Psoas muscle (tissue), 8 donors: ENCODE data around the gene C5. TPM values are rescaled to one million over a fixed set of nuclear protein-coding genes. Genes with fewer than 3 reads are reported as not detected.
"Not testable (repeated sequence)": the region's sequence is repeated elsewhere in the genome, so short reads cannot be mapped to it uniquely, and the experiment has no call there.

Experiments used
- ATAC-seq, 4 donors: fragments of 200-7000 bp; cut with Tn5 transposase; one replicate each; pipeline ENCODE4 v1.9.1; 2020; ENCODE audit warnings: moderate library complexity in 3 of 4, mild to moderate bottlenecking in 2 of 4
- DNase-seq, 2 donors: peaks; one replicate each; pipeline ENCODE4 v3.0.0-alpha.2; 2020
- H3K27ac ChIP-seq: fragments of 200-600 bp; one replicate; pipeline ENCODE4 v1.8.0; 2022
- H3K27me3 ChIP-seq, 3 donors: fragments of 200-600 bp in 1 of 3; one replicate each; pipeline versions ENCODE4 v1.6.1 to v1.8.0; 2013 to 2022; ENCODE audit warnings: low read length in 2 of 3, mild to moderate bottlenecking in 2 of 3, moderate library complexity in 1 of 3; ENCODE audit not compliant: insufficient read depth in 3 of 3
- H3K36me3 ChIP-seq, 2 donors: fragments of 200-600 bp in 1 of 2; one replicate each; pipeline versions ENCODE4 v1.6.1 to v1.8.0; 2013 to 2022; ENCODE audit warnings: low read depth in 1 of 2, mild to moderate bottlenecking in 1 of 2, moderate library complexity in 1 of 2; ENCODE audit not compliant: insufficient read depth in 1 of 2
- H3K4me1 ChIP-seq: fragments of 200-600 bp; one replicate; pipeline ENCODE4 v1.8.0; 2022
- H3K4me3 ChIP-seq: fragments of 200-600 bp; one replicate; pipeline ENCODE4 v1.8.0; 2022; ENCODE audit warnings: mild to moderate bottlenecking
- H3K9me3 ChIP-seq: fragments of 200-600 bp; one replicate; pipeline ENCODE4 v1.8.0; 2022
- WGBS, 3 donors: extraction: QIAGEN DNeasy Blood & Tissue Kit; methylation state at CpG; one replicate each; pipeline versions ENCODE4 v1.1.6 to v1.1.7; 2013; 5-methylcytosine and 5-hydroxymethylcytosine counted together
- intact Hi-C, 2 donors: fragments of 100-400 bp; cut with DNase I; formaldehyde crosslinking; loops; one replicate each; pipeline versions ENCODE4 v1.11.0 to v1.14.2; 2022
- polyA plus RNA-seq, 3 donors: library from polyadenylated mRNA; stranded (reverse); fragments of 200-250 nt; gene quantifications; one replicate each; pipeline ENCODE4 v1.2.3, GENCODE V29; 2013
- total RNA-seq, 4 donors: library from RNA; stranded (reverse); fragmentation: NEBNext Ultra II Directional in 2 of 4; extraction: Animal tissue kit (Norgen Biotek cat#: 25700) in 2 of 4; gene quantifications; one replicate each; pipeline versions ENCODE4 v1.2.1 to v1.2.4, GENCODE V29; 2021 to 2023
- TF ChIP-seq, protein P1 (sequence below): fragments of 200-600 bp; IDR thresholded peaks from one replicate; pipeline ENCODE4 v1.8.0; 2022; ENCODE audit warnings: antibody characterized with exemption
- donor health status: healthy with polysubstance abuse.
- donor health status: DM: no; HTN: no; CAD: no; lungs with moderate emphysema.
- donor health status: Bipolar disorder and iron deficiency.
- donor health status: healthy.
- donor health status: DM: yes; HTN: yes; CAD: no.
- donor health status: DM: no; HTN: no; CAD: no.
- donor health status: DM: no; HTN: no; CAD: no.
- donor health status: DM: yes; HTN: yes; CAD: no.

Gene C5
- total and polyA plus RNA-seq, 7 donors: 0.13 to 1.1 (median 0.39) TPM

DNA sequence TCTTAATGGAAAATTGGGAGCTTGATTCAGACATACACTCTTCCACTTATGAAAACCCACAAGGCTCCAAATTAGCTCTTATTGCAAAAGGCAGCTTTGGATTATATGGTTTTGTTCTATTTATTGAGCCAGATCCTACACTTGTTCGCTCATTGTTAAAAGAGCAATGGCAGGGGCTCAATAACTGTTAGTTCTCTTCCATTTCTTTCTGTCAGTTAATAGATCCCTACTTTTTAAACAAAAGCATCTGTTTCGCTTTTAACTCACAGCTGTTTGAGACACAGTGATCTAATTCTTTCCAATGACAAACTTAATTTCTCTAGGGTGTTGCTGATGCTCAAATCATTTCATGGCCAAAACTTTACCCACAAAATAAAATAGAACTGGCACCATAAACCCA, 11.7 kb downstream of the C5 start:
- Histone ChIP-seq H3K4me3 (no peak overlapping the region), H3K9me3 (no peaks in the 10 kb centered on the region), H3K4me1 (no peaks in the 10 kb centered on the region), H3K36me3 (no peaks in the 10 kb centered on the region), H3K27ac (no peak overlapping the region), H3K27me3 (no peaks in the 10 kb centered on the region)
- WGBS, 3 donors: 54 to 76% (median 59%) methylated on average over 2 of the region's 2 CpGs
- TF ChIP-seq, protein P1, sequence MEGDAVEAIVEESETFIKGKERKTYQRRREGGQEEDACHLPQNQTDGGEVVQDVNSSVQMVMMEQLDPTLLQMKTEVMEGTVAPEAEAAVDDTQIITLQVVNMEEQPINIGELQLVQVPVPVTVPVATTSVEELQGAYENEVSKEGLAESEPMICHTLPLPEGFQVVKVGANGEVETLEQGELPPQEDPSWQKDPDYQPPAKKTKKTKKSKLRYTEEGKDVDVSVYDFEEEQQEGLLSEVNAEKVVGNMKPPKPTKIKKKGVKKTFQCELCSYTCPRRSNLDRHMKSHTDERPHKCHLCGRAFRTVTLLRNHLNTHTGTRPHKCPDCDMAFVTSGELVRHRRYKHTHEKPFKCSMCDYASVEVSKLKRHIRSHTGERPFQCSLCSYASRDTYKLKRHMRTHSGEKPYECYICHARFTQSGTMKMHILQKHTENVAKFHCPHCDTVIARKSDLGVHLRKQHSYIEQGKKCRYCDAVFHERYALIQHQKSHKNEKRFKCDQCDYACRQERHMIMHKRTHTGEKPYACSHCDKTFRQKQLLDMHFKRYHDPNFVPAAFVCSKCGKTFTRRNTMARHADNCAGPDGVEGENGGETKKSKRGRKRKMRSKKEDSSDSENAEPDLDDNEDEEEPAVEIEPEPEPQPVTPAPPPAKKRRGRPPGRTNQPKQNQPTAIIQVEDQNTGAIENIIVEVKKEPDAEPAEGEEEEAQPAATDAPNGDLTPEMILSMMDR: no peak
- intact Hi-C loops: no loop called here
- no peak for DNase-seq
- no peak for ATAC-seq

GRCh38 chr9:121035717-121036116, 14.4 kb downstream of the C5 start:
- DNase-seq, ATAC-seq, H3K27me3 ChIP-seq, intact Hi-C loops, H3K4me3 ChIP-seq, H3K36me3 ChIP-seq, H3K27ac ChIP-seq, H3K9me3 ChIP-seq, H3K4me1 ChIP-seq: not testable (repeated sequence)

GRCh38 chr9:121034529-121034928, 15.5 kb downstream of the C5 start:
- Histone ChIP-seq H3K27me3 (no peaks in the 10 kb centered on the region), H3K27ac (no peak overlapping the region), H3K9me3 (no peaks in the 10 kb centered on the region), H3K36me3 (no peaks in the 10 kb centered on the region), H3K4me3 (no peak overlapping the region), H3K4me1 (no peaks in the 10 kb centered on the region)
- intact Hi-C loops: no loop called here
- WGBS, 3 donors: 85 to 90% (median 87%) methylated on average over 2 of the region's 2 CpGs
- ATAC-seq: no peak
- TF ChIP-seq, protein P1: no peak
- no peak for DNase-seq

GRCh38 chr9:121029469-121029868, 20.6 kb downstream of the C5 start:
- Histone ChIP-seq H3K4me1 (no peaks in the 10 kb centered on the region), H3K9me3 (no peaks in the 10 kb centered on the region), H3K27me3 (no peaks in the 10 kb centered on the region), H3K4me3 (no peak overlapping the region), H3K36me3 (no peaks in the 10 kb centered on the region), H3K27ac (no peak overlapping the region)
- DNase-seq (no peak), ATAC-seq (no peak)
- TF ChIP-seq, protein P1: no peak
- WGBS, 3 donors: 48 to 56% (median 52%) methylated on average over 1 of the region's 1 CpG
- intact Hi-C loops: no loop called here

DNA sequence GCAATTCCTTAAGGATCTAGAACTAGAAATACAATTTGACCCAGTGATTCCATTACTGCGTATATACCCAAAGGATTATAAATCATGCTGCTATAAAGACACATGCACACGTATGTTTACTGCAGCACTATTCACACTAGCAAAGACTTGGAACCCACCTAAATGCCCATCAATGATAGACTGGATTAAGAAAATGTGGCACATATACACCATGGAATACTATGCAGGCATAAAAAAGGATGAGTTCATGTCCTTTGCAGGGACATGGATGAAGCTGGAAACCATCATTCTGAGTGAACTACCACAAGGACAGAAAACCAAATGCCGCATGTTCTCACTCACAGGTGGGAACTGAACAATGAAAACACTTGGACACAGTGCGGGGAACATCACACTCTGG, 21.8 kb downstream of the C5 start:
- H3K9me3 ChIP-seq, H3K27me3 ChIP-seq, H3K36me3 ChIP-seq, H3K27ac ChIP-seq, ATAC-seq, DNase-seq, H3K4me1 ChIP-seq, H3K4me3 ChIP-seq, intact Hi-C loops: not testable (repeated sequence)
- 73 to 87% (median 81%) methylated on average over 4 of the region's 4 CpGs for WGBS, 3 donors

GRCh38 chr9:121026768-121027167, 23.3 kb downstream of the C5 start:
- no peak for ATAC-seq
- DNase-seq: no peak
- Histone ChIP-seq H3K36me3 (no peaks in the 10 kb centered on the region), H3K4me1 (no peaks in the 10 kb centered on the region), H3K27ac (no peak overlapping the region), H3K9me3 (no peaks in the 10 kb centered on the region), H3K4me3 (no peak overlapping the region), H3K27me3 (no peaks in the 10 kb centered on the region)
- TF ChIP-seq, protein P1: no peak
- intact Hi-C loops: no loop called here
